Neural cell (in vitro differentiated cells): Measurements from ENCODE around the gene UBAP2.

ENCODE experiments used
- CTCF ChIP-seq: fragments of 450-650 bp; IDR thresholded peaks from 2 replicates; pipeline ENCODE4 v1.5.1; 2014; ENCODE audit warnings: antibody characterized with exemption, mild to moderate bottlenecking, moderate library complexity; ENCODE audit not compliant: poor library complexity, severe bottlenecking
- SMC3 ChIP-seq: fragments of 450-650 bp; conservative IDR thresholded peaks from 2 replicates; pipeline ENCODE4 v1.6.1; 2014; ENCODE audit warnings: antibody characterized with exemption, mild to moderate bottlenecking, moderate library complexity; ENCODE audit not compliant: poor library complexity
- TAF1 ChIP-seq: IDR thresholded peaks from 2 replicates; pipeline ENCODE4 v1.6.1; 2012; ENCODE audit warnings: low read depth

GRCh38 chr9:33903157-33903780 lies 145.4 kb downstream of the UBAP2 start:
- TF ChIP-seq TAF1 (no peak), CTCF (no peak), SMC3 (no peak)
